ENCODE results near the gene ATP9B. TPM values are rescaled to one million over a fixed set of nuclear protein-coding genes. Genes with fewer than 3 reads are reported as not detected.

Gene ATP9B
- total and polyA plus RNA-seq, 4 donors, result 7.1 to 31.4 (median 15.5) TPM

- TF ChIP-seq REST (IDR thresholded peaks at IDR 0.05) (no peak), JUND (IDR thresholded peaks at IDR 0.05) (no peak)
These were observed 309.5 kb downstream of the ATP9B start (continued) for GRCh38 chr18:79378536-79379250.

GRCh38 chr18:79379251-79379905 is 310.2 kb downstream of the ATP9B start:
- no peak for TF ChIP-seq TAF1 (conservative IDR thresholded peaks at IDR 0.05)
- no peak for TF ChIP-seq RXRA (IDR thresholded peaks at IDR 0.05)
- TF ChIP-seq, protein P1, sequence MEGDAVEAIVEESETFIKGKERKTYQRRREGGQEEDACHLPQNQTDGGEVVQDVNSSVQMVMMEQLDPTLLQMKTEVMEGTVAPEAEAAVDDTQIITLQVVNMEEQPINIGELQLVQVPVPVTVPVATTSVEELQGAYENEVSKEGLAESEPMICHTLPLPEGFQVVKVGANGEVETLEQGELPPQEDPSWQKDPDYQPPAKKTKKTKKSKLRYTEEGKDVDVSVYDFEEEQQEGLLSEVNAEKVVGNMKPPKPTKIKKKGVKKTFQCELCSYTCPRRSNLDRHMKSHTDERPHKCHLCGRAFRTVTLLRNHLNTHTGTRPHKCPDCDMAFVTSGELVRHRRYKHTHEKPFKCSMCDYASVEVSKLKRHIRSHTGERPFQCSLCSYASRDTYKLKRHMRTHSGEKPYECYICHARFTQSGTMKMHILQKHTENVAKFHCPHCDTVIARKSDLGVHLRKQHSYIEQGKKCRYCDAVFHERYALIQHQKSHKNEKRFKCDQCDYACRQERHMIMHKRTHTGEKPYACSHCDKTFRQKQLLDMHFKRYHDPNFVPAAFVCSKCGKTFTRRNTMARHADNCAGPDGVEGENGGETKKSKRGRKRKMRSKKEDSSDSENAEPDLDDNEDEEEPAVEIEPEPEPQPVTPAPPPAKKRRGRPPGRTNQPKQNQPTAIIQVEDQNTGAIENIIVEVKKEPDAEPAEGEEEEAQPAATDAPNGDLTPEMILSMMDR (IDR thresholded peaks at IDR 0.05; ENCODE audit: low read depth, low read length, missing input control), result no peak
- TF ChIP-seq EGR1 (IDR thresholded peaks at IDR 0.05; ENCODE audit: low read depth in 2 of 2), result no peak
- TF ChIP-seq GABPA (IDR thresholded peaks at IDR 0.05 in 1 of 2, conservative IDR thresholded peaks at IDR 0.05 in 1 of 2), result no peak
- no peak for TF ChIP-seq HNF4A (conservative IDR thresholded peaks at IDR 0.05)
- TF ChIP-seq ZBTB33 (IDR thresholded peaks at IDR 0.05), result no peak
- TF ChIP-seq FOXA1 (IDR thresholded peaks at IDR 0.05), result no peak
- no peak for TF ChIP-seq NR2F2 (IDR thresholded peaks at IDR 0.05)
- TF ChIP-seq FOXA2 (IDR thresholded peaks at IDR 0.05), result no peak
- Histone ChIP-seq H3K36me3 (ENCODE audit: control insufficient read depth in 4 of 4, insufficient read depth in 3 of 4, low read depth in 1 of 4, low read length in 3 of 4) (peaks cover 3 to 14% (median 7%) of the 10 kb centered on the region in 4 donors), H3K27me3 (ENCODE audit: control insufficient read depth in 4 of 4, insufficient read depth in 4 of 4, low read length in 3 of 4) (no peaks in the 10 kb centered on the region), H3K4me1 (ENCODE audit: control insufficient read depth in 4 of 4, insufficient read depth in 4 of 4, low read length in 3 of 4) (no peaks in the 10 kb centered on the region), H3K9me3 (ENCODE audit: control insufficient read depth in 4 of 4, low read length in 3 of 4) (no peaks in the 10 kb centered on the region), H3K4me3 (ENCODE audit: low read depth in 1 of 3, low read length in 3 of 3) (no peak overlapping the region), H3K9ac (ENCODE audit: low read depth in 1 of 2, low read length in 2 of 2) (no peak overlapping the region), H3K27ac (ENCODE audit: low read depth in 1 of 2, low read length in 2 of 2) (no peak overlapping the region)
- 72% methylated on average over 22 of the region's 22 CpGs for WGBS
- DNase-seq (ENCODE audit: low spot score), result no peak

Measured in liver (tissue), 9 donors.